Keratinocyte (primary cell): Measurements from ENCODE around the gene SIMC1. TPM values are rescaled to one million over a fixed set of nuclear protein-coding genes. Genes with fewer than 3 reads are reported as not detected.

Experiments
- DNase-seq: peaks from one replicate; pipeline ENCODE4 v3.0.0-alpha.2; 2011; ENCODE audit warnings: low read depth, missing footprints, low spot score
- FAIRE-seq: peaks from 2 replicates; lab custom pipeline; 2011; peaks lifted over from hg19 to GRCh38; lab: Jason Lieb, UNC
- H2AFZ ChIP-seq: 2 replicates; pipeline ENCODE4 v1.6.0; 2012; ENCODE audit warnings: low read length, control low read depth, inconsistent platforms; ENCODE audit not compliant: control insufficient read depth
- H3K27ac ChIP-seq: 2 replicates; pipeline ENCODE4 v1.5.1; 2011; ENCODE audit warnings: low read length; ENCODE audit not compliant: control insufficient read depth, insufficient read depth
- H3K27me3 ChIP-seq: 3 replicates; pipeline ENCODE4 v1.6.0; 2011; ENCODE audit warnings: low read length; ENCODE audit not compliant: control insufficient read depth, insufficient read depth; ENCODE audit errors: extremely low read depth
- H3K36me3 ChIP-seq, 2 experiments: 2 replicates in 1 of 2; 3 replicates in 1 of 2; pipeline ENCODE4 v1.5.1; 2011; ENCODE audit warnings: low read length in 2 of 2, mild to moderate bottlenecking in 1 of 2; ENCODE audit not compliant: control insufficient read depth in 2 of 2, insufficient read depth in 2 of 2; ENCODE audit errors: extremely low read depth in 1 of 2
- H3K4me1 ChIP-seq: 3 replicates; pipeline ENCODE4 v1.5.1; 2011; ENCODE audit warnings: low read length; ENCODE audit not compliant: control insufficient read depth, insufficient read depth; ENCODE audit errors: extremely low read depth
- H3K4me2 ChIP-seq: 3 replicates; pipeline ENCODE4 v1.6.0; 2011; ENCODE audit warnings: low read depth, low read length; ENCODE audit not compliant: control insufficient read depth, insufficient read depth; ENCODE audit errors: extremely low read depth
- H3K4me3 ChIP-seq, 3 experiments: fragments of 200-600 bp in 1 of 3; sonication (generic) in 1 of 3; 2 replicates in 2 of 3; 3 replicates in 1 of 3; pipeline ENCODE4 v1.5.1; 2011 to 2016; ENCODE audit warnings: low read length in 3 of 3, mild to moderate bottlenecking in 3 of 3, control low read depth in 2 of 3, inconsistent platforms in 1 of 3, low read depth in 1 of 3, mixed read lengths in 1 of 3, mixed run types in 1 of 3, moderate library complexity in 1 of 3; ENCODE audit not compliant: control insufficient read depth in 2 of 3, insufficient read depth in 2 of 3; ENCODE audit errors: extremely low read depth in 1 of 3
- H3K79me2 ChIP-seq: 2 replicates; pipeline ENCODE4 v1.6.0; 2012; ENCODE audit warnings: low read length; ENCODE audit not compliant: control insufficient read depth, insufficient read depth
- H3K9ac ChIP-seq: 3 replicates; pipeline ENCODE4 v1.6.0; 2011; ENCODE audit warnings: low read length; ENCODE audit not compliant: control insufficient read depth, insufficient read depth; ENCODE audit errors: extremely low read depth
- H3K9me1 ChIP-seq: 3 replicates; pipeline ENCODE4 v1.6.0; 2011; ENCODE audit warnings: low read length; ENCODE audit not compliant: control insufficient read depth, insufficient read depth; ENCODE audit errors: extremely low read depth
- H3K9me3 ChIP-seq: 2 replicates; pipeline ENCODE4 v1.5.1; 2012; ENCODE audit warnings: low read depth, low read length; ENCODE audit not compliant: control insufficient read depth
- H4K20me1 ChIP-seq: 3 replicates; pipeline ENCODE4 v1.6.0; 2011; ENCODE audit warnings: low read length; ENCODE audit not compliant: control insufficient read depth, insufficient read depth; ENCODE audit errors: extremely low read depth
- EZH2 ChIP-seq: IDR thresholded peaks from one replicate; pipeline ENCODE4 v1.6.1; 2012; ENCODE audit warnings: inconsistent platforms, mild to moderate bottlenecking, low read length, moderate library complexity
- dilution Hi-C: fragments of 300-500 bp; cut with MboI; formaldehyde crosslinking; loops from one replicate; pipeline ENCODE4 v1.7.0; 2020; ENCODE audit warnings: low sequenced_read_pairs; ENCODE audit not compliant: extremely low pct_ligation_motif_present
- polyA plus RNA-seq, 5 experiments: library from polyadenylated mRNA; depleted of rRNA in 3 of 5; stranded (reverse) in 3 of 5; stranded (forward) in 1 of 5; unstranded in 1 of 5; fragments of >200 nt; gene quantifications; 1 replicate in 1 of 5; 2 replicates in 3 of 5; 3 replicates in 1 of 5; pipeline versions ENCODE4 v1.2.1 to v1.2.3, GENCODE V29; 2011 to 2012; ENCODE audit warnings: missing spikeins in 2 of 5, low read depth in 1 of 5, low replicate concordance in 1 of 5
- small RNA-seq, 3 experiments: library from RNA; depleted of rRNA; stranded (forward); fragments of <200 nt; gene quantifications; one replicate each; pipeline ENCODE3, GENCODE V24; 2012; ENCODE audit warnings: low read depth in 3 of 3, low replicate concordance in 1 of 3; ENCODE audit not compliant: insufficient read length in 3 of 3
- TF ChIP-seq, protein P1 (sequence below), 3 experiments: IDR thresholded peaks in 1 of 3; conservative IDR thresholded peaks in 1 of 3; optimal IDR thresholded peaks in 1 of 3; 2 replicates in 2 of 3; 3 replicates in 1 of 3; pipeline versions ENCODE3 to v1.5.1; 2011; ENCODE audit warnings: low read length in 3 of 3, mild to moderate bottlenecking in 3 of 3, moderate library complexity in 2 of 3, control low read depth in 1 of 3, inconsistent platforms in 1 of 3; ENCODE audit not compliant: insufficient read depth in 2 of 3; ENCODE audit errors: extremely low read depth in 1 of 3

Gene SIMC1
- polyA plus RNA-seq, 1 donor (not counting 4 experiments of a cell fraction or from before 2014, with no cell fraction given), result 5.2 TPM

DNA sequence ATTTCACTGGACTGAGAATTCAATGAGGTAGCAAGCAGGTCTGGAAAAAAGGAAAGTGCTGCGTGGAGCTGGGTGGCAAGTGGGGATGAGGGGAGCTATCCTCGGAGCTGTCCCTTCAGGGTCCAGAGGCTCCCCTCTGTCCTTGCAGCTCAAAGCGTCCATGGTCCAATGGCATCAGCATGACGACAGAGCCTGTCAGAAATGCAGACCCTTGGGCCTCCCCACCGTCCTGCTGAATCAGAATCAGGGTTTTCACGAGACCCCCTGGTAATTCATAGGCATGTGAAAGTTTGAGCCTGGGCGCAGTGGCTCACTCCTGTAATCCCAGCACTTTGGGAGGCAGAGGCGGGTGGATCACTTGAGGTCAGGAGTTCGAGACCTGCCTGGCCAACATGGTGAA, 155.9 kb downstream of the SIMC1 start:
- Histone ChIP-seq H3K27ac (no peak overlapping the region), H3K4me2 (no peak overlapping the region), H3K4me3 (no peak overlapping the region), H4K20me1 (no peaks in the 10 kb centered on the region), H3K4me1 (peaks cover 6% of the 10 kb centered on the region), H3K36me3 (peaks cover 56 to 57% of the 10 kb centered on the region in 2 experiments), H3K9ac (no peak overlapping the region), H3K79me2 (peaks cover 27% of the 10 kb centered on the region), H3K9me1 (no peaks in the 10 kb centered on the region), H3K27me3 (no peaks in the 10 kb centered on the region), H2AFZ (no peak overlapping the region), H3K9me3 (no peaks in the 10 kb centered on the region)
- dilution Hi-C loops, result no loop called here
- FAIRE-seq (no peak), DNase-seq (no peak)
- TF ChIP-seq, protein P1, sequence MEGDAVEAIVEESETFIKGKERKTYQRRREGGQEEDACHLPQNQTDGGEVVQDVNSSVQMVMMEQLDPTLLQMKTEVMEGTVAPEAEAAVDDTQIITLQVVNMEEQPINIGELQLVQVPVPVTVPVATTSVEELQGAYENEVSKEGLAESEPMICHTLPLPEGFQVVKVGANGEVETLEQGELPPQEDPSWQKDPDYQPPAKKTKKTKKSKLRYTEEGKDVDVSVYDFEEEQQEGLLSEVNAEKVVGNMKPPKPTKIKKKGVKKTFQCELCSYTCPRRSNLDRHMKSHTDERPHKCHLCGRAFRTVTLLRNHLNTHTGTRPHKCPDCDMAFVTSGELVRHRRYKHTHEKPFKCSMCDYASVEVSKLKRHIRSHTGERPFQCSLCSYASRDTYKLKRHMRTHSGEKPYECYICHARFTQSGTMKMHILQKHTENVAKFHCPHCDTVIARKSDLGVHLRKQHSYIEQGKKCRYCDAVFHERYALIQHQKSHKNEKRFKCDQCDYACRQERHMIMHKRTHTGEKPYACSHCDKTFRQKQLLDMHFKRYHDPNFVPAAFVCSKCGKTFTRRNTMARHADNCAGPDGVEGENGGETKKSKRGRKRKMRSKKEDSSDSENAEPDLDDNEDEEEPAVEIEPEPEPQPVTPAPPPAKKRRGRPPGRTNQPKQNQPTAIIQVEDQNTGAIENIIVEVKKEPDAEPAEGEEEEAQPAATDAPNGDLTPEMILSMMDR (optimal IDR thresholded peaks at IDR 0.05 in 1 of 3, IDR thresholded peaks at IDR 0.05 in 1 of 3, conservative IDR thresholded peaks at IDR 0.05 in 1 of 3; ENCODE audit: extremely low read depth in 1 of 3, insufficient read depth in 2 of 3, low read length in 3 of 3), result no peak
- TF ChIP-seq EZH2, result no peak

DNA sequence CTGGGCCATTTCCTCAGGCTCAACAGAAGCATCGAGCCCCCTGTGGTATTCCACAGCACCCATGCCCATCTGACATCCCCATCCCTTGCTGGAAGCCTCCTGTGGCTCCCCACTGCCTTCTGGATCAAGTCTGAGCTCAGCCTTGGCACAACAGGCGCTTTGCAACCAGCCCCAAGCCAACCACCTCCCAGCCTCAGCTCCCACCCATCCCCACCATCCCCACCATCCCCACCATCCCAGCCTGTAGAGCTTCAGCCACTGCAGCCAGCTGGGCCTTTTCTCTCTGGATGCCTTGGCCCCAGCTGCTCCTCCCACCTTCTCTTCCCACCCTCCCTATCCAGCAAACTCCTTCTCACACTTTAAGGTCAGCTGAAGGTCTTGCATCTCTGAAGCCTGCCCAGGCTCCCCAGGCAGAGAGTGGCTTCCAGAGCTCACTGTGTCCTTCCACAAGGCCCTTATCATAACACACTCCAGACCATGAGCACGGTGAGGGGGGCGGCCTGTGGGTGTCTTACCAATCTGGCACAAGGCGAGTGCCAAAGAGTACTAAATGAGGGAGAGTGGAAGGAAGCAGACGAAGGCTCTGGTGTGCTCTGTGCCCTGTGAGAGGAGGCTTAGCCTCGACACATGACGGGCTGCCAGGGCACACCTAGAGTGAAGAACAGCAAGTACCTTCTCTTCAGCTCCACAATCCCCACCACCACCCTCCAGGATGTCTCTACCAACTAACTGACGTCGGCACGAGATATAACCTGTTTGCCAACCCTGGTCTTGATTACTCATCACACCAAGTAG, 156.9 kb downstream of the SIMC1 start:
- H3K27me3 ChIP-seq, result no peaks in the 10 kb centered on the region
- H3K9me1 ChIP-seq, result no peaks in the 10 kb centered on the region
- no peak overlapping the region for H3K9ac ChIP-seq
- no peaks in the 10 kb centered on the region for H3K9me3 ChIP-seq
- no peak for DNase-seq
- H4K20me1 ChIP-seq, result no peaks in the 10 kb centered on the region
- dilution Hi-C loops, result no loop called here
- TF ChIP-seq EZH2, result no peak
- TF ChIP-seq, protein P1 (optimal IDR thresholded peaks at IDR 0.05 in 1 of 3, IDR thresholded peaks at IDR 0.05 in 1 of 3, conservative IDR thresholded peaks at IDR 0.05 in 1 of 3; ENCODE audit: extremely low read depth in 1 of 3, insufficient read depth in 2 of 3, low read length in 3 of 3), result no peak
- H3K79me2 ChIP-seq, result peaks cover 28% of the 10 kb centered on the region
- H3K4me2 ChIP-seq, result no peak overlapping the region
- H3K27ac ChIP-seq, result no peak overlapping the region
- peaks cover under 1% of the 10 kb centered on the region for H3K4me1 ChIP-seq
- peaks cover 58 to 59% of the 10 kb centered on the region in 2 experiments for H3K36me3 ChIP-seq
- no peak overlapping the region for H2AFZ ChIP-seq
- FAIRE-seq, result no peak
- H3K4me3 ChIP-seq, result no peak overlapping the region

Small RNAs within 50 kb of the gene (small RNA-seq; reads per million reads assigned to genes)
- gene MIR1271, result 0.60 to 9.0 (median 1.8) reads per million in 3 experiments

Other genes with a start within 250 kb of the SIMC1 start
- 100 to 128 TPM (median 112 TPM) in 3 replicates for gene KIAA1191, start 123.3 kb downstream of the SIMC1 start, polyA plus RNA-seq
- 0.70 to 2.4 TPM (median 1.6 TPM) in 3 replicates for gene ARL10, start 127.1 kb downstream of the SIMC1 start, polyA plus RNA-seq
- 73.3 to 101 TPM (median 96.7 TPM) in 3 replicates for gene NOP16, start 150.2 kb downstream of the SIMC1 start, polyA plus RNA-seq
- 74.6 to 91.4 TPM (median 87.9 TPM) in 3 replicates for gene HIGD2A, start 150.3 kb downstream of the SIMC1 start, polyA plus RNA-seq
- 326 to 485 TPM (median 427 TPM) in 3 replicates for gene CLTB, start 178.1 kb downstream of the SIMC1 start, polyA plus RNA-seq
- 44.7 to 63.2 TPM (median 52.9 TPM) in 3 replicates for gene FAF2, start 210.0 kb downstream of the SIMC1 start, polyA plus RNA-seq